ENCODE results near the gene MAGI1.

DNA sequence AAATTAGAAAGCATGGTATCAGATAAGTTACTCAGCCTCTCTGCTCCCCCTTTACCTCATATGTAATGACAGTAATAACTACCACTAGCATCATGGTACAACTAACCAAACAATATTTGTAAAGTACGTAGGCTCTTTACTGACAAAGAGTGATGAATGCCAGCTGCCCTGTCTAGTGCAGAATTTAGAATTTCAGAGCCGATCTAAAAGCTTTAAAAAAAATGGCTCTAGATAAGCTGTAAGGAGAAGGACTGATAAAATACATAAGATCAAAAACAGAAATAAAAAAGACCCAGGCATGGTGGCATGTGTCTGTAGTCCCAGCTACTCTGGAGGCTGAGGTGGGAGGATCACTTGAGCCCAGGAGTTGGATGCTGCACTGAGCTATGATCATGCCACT lies 424.1 kb downstream of the MAGI1 start:
- TF ChIP-seq, protein P1, sequence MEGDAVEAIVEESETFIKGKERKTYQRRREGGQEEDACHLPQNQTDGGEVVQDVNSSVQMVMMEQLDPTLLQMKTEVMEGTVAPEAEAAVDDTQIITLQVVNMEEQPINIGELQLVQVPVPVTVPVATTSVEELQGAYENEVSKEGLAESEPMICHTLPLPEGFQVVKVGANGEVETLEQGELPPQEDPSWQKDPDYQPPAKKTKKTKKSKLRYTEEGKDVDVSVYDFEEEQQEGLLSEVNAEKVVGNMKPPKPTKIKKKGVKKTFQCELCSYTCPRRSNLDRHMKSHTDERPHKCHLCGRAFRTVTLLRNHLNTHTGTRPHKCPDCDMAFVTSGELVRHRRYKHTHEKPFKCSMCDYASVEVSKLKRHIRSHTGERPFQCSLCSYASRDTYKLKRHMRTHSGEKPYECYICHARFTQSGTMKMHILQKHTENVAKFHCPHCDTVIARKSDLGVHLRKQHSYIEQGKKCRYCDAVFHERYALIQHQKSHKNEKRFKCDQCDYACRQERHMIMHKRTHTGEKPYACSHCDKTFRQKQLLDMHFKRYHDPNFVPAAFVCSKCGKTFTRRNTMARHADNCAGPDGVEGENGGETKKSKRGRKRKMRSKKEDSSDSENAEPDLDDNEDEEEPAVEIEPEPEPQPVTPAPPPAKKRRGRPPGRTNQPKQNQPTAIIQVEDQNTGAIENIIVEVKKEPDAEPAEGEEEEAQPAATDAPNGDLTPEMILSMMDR (IDR thresholded peaks at IDR 0.05), result no peak
- TF ChIP-seq POLR2A (IDR thresholded peaks at IDR 0.05) (no peak), POLR2AphosphoS5 (IDR thresholded peaks at IDR 0.05) (no peak)
